ENCODE data around the gene GRK1. TPM values are rescaled to one million over a fixed set of nuclear protein-coding genes. Genes with fewer than 3 reads are reported as not detected.

Gene GRK1
- total and polyA plus RNA-seq, 2 of the 8 experiments (the other 6 are each of a cell fraction or from before 2014, with no cell fraction given): 0.12 TPM; not detected in 1

GRCh38 chr13:113648216-113648610 is 18.8 kb upstream of the GRK1 start:
- no peaks in the 10 kb centered on the region for H3K79me2 ChIP-seq (ENCODE audit: control insufficient read depth in 1 of 2, insufficient read depth in 2 of 2, low read length in 2 of 2)
- no peak overlapping the region for H3K56ac ChIP-seq (replicated peaks; ENCODE audit: insufficient read length, low read depth, low read length)
- no peak overlapping the region for H4K8ac ChIP-seq (ENCODE audit: extremely low read depth, insufficient read depth, low read length)
- no peak overlapping the region for H4K5ac ChIP-seq (ENCODE audit: insufficient read length, low read depth, low read length)
- 0 out of 2 replicates have a peak overlapping the region, but pooled peaks have one; percentile 28 for H2AK5ac ChIP-seq (ENCODE audit: low read depth, low read length)
- H3K4me2 ChIP-seq (ENCODE audit: insufficient read depth in 1 of 2, low read depth in 2 of 2, low read length in 2 of 2): no peak overlapping the region
- no peak overlapping the region for H2BK5ac ChIP-seq (ENCODE audit: low read depth, low read length)
- H2BK12ac ChIP-seq (ENCODE audit: low read depth, low read length): no peak overlapping the region
- no peaks in the 10 kb centered on the region for H3K27me3 ChIP-seq (replicated peaks in 1 of 4; ENCODE audit: control insufficient read depth in 3 of 4, extremely low read depth in 1 of 4, insufficient read depth in 3 of 4, low read length in 3 of 4)
- no peak overlapping the region for H3K9ac ChIP-seq (replicated peaks in 1 of 4; ENCODE audit: extremely low read depth in 1 of 4, low read depth in 3 of 4, low read length in 3 of 4)
- no peak overlapping the region for H3K14ac ChIP-seq (ENCODE audit: insufficient read length)
- H3K18ac ChIP-seq (ENCODE audit: extremely low read depth, low read length): no peak overlapping the region
- no peak overlapping the region for H4K91ac ChIP-seq (replicated peaks; ENCODE audit: insufficient read length, low read length)
- H3K36me3 ChIP-seq (ENCODE audit: control insufficient read depth in 2 of 4, insufficient read depth in 4 of 4, low read length in 3 of 4): no peaks in the 10 kb centered on the region
- no peak overlapping the region for H2AFZ ChIP-seq (ENCODE audit: low read length)
- no peaks in the 10 kb centered on the region for H3K4me1 ChIP-seq (replicated peaks in 1 of 4; ENCODE audit: control insufficient read depth in 3 of 4, insufficient read depth in 4 of 4, low read length in 3 of 4)
- FAIRE-seq: no peak
- DNase-seq (ENCODE audit: low read depth in 1 of 2, low spot score in 2 of 2): no peak
- no peak overlapping the region for H2BK120ac ChIP-seq (replicated peaks; ENCODE audit: low read depth, low read length)
- no peaks in the 10 kb centered on the region for H4K20me1 ChIP-seq (replicated peaks in 1 of 2; ENCODE audit: control insufficient read depth in 1 of 2, insufficient read depth in 2 of 2, low read length in 2 of 2)
- H3K4ac ChIP-seq (replicated peaks; ENCODE audit: insufficient read length, low read depth, low read length): no peak overlapping the region
- H3K23ac ChIP-seq (ENCODE audit: insufficient read length): no peak overlapping the region
- ChIA-PET POLR2A (ENCODE audit: partially characterized antibody) (no interaction called here), CTCF (ENCODE audit: partially characterized antibody) (interaction anchor here (1.9 to 2.0 kb wide), 2 partner anchors 93 to 154 kb away, joined by 5 to 7 read pairs; no protein-coding TSS in a partner anchor)
- H2BK15ac ChIP-seq (ENCODE audit: low read length): no peak overlapping the region
- H3K23me2 ChIP-seq (ENCODE audit: low read depth, low read length): no peaks in the 10 kb centered on the region
- H3K9me3 ChIP-seq (ENCODE audit: insufficient read depth in 2 of 2, low read depth in 1 of 2, low read length in 1 of 2): peaks cover 13 to 21% of the 10 kb centered on the region in 2 experiments
- no peak overlapping the region for H3K27ac ChIP-seq (ENCODE audit: low read depth, low read length)
- H3K79me1 ChIP-seq (ENCODE audit: low read depth, low read length): no peaks in the 10 kb centered on the region
- WGBS, 2 experiments (ENCODE audit: extremely low coverage in 1 of 2, insufficient coverage in 1 of 2, insufficient read length in 1 of 2, insufficient replicate concordance in 2 of 2, low coverage in 1 of 2, low lambda C conversion rate in 2 of 2, missing lambda C conversion rate in 1 of 2): 90% methylated on average over 13 of the region's 13 CpGs; no CpG with 5 or more reads in 1 of the 2 experiments
- no peak overlapping the region for H2BK20ac ChIP-seq (ENCODE audit: low read length)
- no peak overlapping the region for H3K4me3 ChIP-seq (ENCODE audit: extremely low read depth in 1 of 4, insufficient read depth in 2 of 4, low read depth in 3 of 4, low read length in 4 of 4)
- no peak for TF ChIP-seq GABPA (IDR thresholded peaks at IDR 0.05; ENCODE audit: borderline replicate concordance, insufficient read depth, low read length)
- TF ChIP-seq, protein P1, sequence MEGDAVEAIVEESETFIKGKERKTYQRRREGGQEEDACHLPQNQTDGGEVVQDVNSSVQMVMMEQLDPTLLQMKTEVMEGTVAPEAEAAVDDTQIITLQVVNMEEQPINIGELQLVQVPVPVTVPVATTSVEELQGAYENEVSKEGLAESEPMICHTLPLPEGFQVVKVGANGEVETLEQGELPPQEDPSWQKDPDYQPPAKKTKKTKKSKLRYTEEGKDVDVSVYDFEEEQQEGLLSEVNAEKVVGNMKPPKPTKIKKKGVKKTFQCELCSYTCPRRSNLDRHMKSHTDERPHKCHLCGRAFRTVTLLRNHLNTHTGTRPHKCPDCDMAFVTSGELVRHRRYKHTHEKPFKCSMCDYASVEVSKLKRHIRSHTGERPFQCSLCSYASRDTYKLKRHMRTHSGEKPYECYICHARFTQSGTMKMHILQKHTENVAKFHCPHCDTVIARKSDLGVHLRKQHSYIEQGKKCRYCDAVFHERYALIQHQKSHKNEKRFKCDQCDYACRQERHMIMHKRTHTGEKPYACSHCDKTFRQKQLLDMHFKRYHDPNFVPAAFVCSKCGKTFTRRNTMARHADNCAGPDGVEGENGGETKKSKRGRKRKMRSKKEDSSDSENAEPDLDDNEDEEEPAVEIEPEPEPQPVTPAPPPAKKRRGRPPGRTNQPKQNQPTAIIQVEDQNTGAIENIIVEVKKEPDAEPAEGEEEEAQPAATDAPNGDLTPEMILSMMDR (IDR thresholded peaks at IDR 0.05; ENCODE audit: control extremely low read depth in 1 of 3, insufficient read depth in 1 of 3, low read depth in 1 of 3, low read length in 3 of 3): no peak
- no peak for TF ChIP-seq POLR2AphosphoS5 (IDR thresholded peaks at IDR 0.05; ENCODE audit: low read depth, low read length)
- TF ChIP-seq RFX5 (IDR thresholded peaks at IDR 0.05; ENCODE audit: borderline replicate concordance, low read depth, low read length): no peak
- TF ChIP-seq CBX8 (IDR thresholded peaks at IDR 0.05; ENCODE audit: borderline replicate concordance, low read depth, low read length): no peak
- no peak for TF ChIP-seq SAP30 (IDR thresholded peaks at IDR 0.05; ENCODE audit: insufficient read depth, insufficient replicate concordance, low read length)
- TF ChIP-seq KDM1A (IDR thresholded peaks at IDR 0.05; ENCODE audit: borderline replicate concordance, low read length): no peak
- no peak for TF ChIP-seq NRF1 (IDR thresholded peaks at IDR 0.05; ENCODE audit: low read depth, low read length)
- TF ChIP-seq SRF (IDR thresholded peaks at IDR 0.05; ENCODE audit: low read depth, low read length): no peak
- TF ChIP-seq JUND (IDR thresholded peaks at IDR 0.05; ENCODE audit: low read length): no peak
- TF ChIP-seq TCF12 (IDR thresholded peaks at IDR 0.05; ENCODE audit: low read depth, low read length): no peak
- no peak for TF ChIP-seq KDM4A (IDR thresholded peaks at IDR 0.05; ENCODE audit: low read depth, low read length, severe bottlenecking)
